ENCODE measurements around the gene DDIT4.
"Not testable (repeated sequence)": the region's sequence is repeated elsewhere in the genome, so short reads cannot be mapped to it uniquely, and the experiment has no call there.

DDIT4 gene

DNA sequence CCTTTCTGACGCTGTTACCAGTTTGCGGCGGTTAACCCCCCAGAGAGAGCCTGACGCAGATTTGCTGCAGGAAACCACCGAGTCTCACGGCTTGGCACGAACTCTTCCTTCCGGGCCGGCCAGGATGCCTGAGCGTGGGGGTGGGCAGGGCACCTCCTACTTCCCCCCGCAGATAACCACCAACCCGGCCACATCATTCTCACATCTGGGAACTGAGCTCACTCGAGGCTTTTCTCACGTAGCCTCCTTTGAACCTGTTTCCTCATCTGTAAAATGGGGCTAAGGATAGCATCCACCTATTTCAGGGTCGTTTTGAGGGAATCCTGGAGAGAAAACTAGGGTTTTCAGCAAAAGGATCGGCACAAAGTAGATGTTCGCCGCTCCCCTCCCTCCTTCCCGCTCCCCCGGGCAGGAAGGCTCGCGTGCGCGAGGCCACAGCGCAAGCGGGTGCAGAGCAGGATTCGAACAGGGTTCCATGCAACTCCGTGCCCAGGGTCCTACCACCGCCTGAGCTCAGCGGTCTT is 23.6 kb downstream of the DDIT4 start:
- no peak for DNase-seq

DNA sequence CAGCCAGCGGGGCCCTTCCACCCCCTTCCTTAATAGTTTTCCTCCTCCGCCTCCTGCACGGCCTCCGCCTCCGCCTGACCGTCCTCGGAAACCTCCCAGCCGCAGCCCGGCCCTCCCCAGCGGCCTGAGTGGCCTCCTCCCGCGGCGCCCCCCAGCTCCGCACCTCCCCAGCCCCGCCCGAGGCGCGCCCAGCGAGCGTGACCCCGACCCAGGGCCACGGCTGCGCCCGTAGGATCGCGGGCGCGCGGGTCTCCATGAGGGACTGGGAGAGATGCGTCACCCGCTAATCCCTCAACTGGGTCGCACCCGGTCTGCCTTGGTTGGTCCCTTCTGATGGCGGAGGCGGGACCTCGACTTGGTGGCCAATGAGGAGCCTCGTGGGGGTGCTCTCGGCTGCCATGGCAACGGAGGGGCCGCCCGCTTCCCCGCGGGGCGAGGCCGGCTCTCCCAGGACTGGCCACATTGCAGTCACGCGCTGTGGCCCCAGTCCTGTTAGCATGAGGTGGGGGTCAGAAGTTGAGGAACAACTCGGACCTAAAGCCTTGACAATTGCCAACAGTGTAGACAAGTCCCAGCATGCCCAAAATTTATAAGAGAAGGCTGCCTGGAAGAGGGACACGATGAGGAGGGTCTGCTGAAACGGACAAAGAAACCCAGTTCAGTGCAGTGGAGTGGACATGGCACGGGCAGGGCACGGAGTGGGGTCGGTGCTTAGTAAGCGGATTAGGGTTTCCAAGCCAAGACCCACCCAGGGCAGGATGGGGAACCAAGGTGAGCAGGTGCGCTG is 24.3 kb downstream of the DDIT4 start:
- DNase-seq: peak; percentile 74

- DNase-seq: no peak
Measured at GRCh38 chr10:72298592-72299519, 25.1 kb downstream of the DDIT4 start.

- DNase-seq: no peak
Measured at GRCh38 chr10:72303424-72304128, 29.9 kb downstream of the DDIT4 start.

- no peak for DNase-seq
Measured at GRCh38 chr10:72306215-72306760, 32.6 kb downstream of the DDIT4 start.

GRCh38 chr10:72307711-72308110 is 34.0 kb downstream of the DDIT4 start:
- DNase-seq: not testable (repeated sequence)

GRCh38 chr10:72308320-72308987 is 34.7 kb downstream of the DDIT4 start:
- DNase-seq: peak; percentile 48

DNA sequence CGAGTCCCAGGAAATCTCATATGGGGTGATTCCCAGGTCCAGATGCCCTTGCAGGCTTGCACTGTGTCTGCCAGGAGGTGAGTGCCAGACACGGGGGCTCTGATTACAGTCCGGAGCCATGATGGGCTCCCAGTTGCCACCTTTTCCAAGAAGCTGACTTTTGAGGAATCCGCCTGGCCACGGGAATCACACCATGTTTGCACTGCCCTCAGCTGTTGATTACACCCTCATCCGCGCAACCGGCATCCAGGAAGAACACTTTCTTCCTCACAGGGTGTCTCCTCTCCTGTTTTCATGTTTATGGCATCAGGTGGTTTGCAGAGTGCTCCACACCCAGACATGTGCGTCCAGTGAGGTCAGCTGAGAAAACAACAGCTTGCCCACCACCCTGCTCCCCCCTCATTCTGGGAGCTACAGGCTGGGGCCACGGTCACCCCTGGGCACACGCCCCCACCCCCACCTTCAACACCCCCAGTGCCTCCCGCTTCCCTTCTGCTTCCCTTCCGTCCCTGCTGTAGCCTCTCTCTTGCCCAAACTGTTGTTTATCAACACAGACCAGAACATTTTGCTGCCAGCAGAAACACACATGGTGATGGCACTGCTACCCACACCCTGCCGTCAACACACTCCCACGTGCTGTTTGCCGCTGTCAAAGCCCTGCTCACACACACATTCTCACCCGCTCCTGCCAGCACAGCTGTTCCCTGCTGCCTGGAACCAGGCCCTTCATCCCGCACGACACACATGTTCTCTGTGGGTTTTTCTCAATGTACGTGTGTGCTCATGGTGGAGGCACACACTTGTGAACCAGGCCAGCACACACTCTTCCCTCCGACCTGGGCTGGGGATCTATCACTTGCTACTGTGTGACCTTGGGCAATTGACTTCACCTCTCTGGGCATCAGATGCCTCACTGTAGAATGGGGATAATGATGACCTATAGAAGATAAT is 35.8 kb downstream of the DDIT4 start:
- DNase-seq: no peak

DNA sequence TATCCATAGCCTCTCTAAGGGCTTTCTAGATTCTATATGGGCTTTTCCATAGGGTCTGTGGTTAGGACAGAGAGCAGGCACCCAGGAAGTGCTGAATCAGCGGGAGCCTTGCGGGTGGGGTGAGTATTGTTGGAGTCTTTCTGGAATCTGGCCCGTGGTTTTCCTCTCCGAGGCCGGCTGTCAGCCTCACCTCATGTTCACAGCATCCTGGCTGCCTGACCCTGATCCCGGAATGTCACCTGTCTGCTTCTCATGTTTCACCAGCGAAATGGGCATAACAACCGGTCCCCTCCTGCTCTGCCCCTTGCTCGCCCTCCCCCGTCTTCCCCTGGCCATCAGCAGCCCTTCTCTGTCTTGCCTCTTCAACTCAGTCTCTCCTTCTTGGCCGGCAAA is 36.5 kb downstream of the DDIT4 start:
- DNase-seq: no peak

- no peak for DNase-seq
Measured at GRCh38 chr10:72310636-72311035, 36.9 kb downstream of the DDIT4 start.

DNA sequence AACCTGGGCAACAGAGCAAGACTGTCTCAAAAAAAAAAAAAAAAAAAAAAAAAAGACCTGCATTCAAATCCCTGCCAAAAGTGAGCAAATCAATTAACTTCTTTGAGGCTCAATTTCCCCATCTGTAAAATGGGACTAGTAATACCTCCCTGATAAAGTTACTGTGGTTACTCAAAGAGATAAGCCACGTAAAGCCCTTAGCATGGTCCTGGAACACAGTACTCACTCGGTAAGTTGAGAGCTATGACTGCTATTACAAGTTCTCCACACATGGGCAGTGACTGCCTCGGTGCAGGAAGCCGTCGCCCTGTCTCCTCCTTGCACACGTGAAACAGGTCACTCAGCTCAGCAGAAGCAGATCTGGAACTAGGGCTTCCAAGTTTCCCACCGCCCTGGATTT is 37.9 kb downstream of the DDIT4 start:
- DNase-seq: no peak

- DNase-seq: no peak
Measured at GRCh38 chr10:72312865-72313391, 39.2 kb downstream of the DDIT4 start.

DNA sequence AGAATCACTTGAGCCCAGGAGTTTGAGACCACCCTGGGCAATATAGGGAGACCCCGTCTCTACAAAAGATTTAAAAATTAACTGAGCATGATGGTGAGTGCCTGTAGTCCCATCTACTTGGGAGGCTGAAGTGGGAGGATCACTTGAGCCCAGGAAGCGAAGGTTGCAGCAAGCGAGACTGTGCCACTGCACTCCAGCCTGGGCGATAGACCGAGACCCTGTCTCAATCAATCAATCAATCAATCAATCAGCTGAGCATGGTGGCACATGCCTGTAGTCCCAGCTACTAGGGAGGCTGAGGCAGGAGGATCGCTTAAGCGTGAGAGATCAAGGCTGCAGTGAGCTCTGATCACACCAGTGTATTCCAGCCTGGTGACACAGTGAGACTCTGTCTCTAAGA is 40.5 kb downstream of the DDIT4 start:
- DNase-seq: no peak

DNA sequence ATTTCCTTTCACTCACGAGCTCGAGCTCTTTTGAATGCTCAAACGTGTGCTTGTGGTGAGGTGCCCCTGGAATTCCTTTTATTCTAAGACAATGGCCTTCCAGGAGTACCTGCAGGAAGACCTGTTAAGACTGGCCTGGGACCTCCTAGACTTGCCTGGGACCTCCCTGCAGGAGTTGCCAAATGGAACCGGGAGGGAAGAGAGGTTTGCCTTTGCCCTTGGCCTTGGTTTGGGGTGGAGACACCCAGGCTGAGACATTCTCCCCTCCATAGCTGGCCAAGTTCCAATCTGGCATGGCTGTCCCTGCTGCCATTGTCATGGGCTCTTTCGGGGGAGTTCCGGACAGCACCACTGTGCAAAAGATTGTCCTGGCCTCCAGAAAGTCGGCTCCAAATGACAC is 41.3 kb downstream of the DDIT4 start:
- DNase-seq: no peak

- DNase-seq: peak; percentile 42
Measured at GRCh38 chr10:72315611-72316385, 42.1 kb downstream of the DDIT4 start.

GRCh38 chr10:72316386-72316700 is 42.6 kb downstream of the DDIT4 start:
- no peak for DNase-seq

DNA sequence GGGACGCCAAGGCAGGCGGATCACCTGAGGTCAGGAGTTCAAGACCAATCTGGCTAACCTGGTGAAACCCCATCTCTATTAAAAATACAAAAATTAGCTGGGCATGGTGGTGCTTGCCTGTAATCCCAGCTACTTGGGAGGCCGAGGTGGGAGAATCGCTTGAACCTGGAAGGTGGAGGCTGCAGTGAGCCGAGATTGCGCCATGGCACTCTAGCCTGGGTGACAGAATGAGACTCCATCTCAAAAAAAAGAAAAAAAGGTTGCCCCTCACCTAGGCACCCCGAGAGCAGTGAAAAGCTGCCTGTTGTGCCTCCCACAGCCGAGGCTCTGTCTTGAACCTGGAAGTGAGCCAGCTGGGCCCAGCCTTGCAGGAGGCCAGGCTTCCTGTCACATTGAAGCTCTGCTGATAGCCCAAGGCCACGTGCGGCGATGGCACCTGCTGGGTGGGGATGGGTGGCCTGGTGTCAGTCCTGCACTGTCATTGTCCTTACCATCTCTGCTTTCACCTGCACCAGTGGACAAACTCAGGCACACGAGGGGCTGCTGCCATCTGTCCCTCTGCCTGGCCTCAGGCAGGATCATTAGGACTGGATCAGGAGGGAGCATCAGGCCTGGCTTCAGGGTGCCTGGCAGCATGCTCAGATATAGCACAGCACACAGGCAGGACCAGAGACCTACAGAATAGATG is 43.2 kb downstream of the DDIT4 start:
- DNase-seq: peak; percentile 69

- DNase-seq: no peak
Measured at GRCh38 chr10:72318418-72319262, 44.9 kb downstream of the DDIT4 start.
